GM10266 (cell line): ENCODE data around the gene TCFL5.
"Not testable (repeated sequence)": the region's sequence is repeated elsewhere in the genome, so short reads cannot be mapped to it uniquely, and the experiment has no call there.

Source experiments
- DNase-seq: peaks from one replicate; pipeline ENCODE4 v3.0.0; 2012; ENCODE audit errors: extremely low spot score
- TF ChIP-seq, protein P1 (sequence below): IDR thresholded peaks from 2 replicates; pipeline ENCODE4 v1.5.1; 2012; ENCODE audit warnings: mild to moderate bottlenecking, low read depth; ENCODE audit not compliant: control insufficient read depth, insufficient read depth; ENCODE audit errors: missing control alignments

Gene TCFL5

DNA sequence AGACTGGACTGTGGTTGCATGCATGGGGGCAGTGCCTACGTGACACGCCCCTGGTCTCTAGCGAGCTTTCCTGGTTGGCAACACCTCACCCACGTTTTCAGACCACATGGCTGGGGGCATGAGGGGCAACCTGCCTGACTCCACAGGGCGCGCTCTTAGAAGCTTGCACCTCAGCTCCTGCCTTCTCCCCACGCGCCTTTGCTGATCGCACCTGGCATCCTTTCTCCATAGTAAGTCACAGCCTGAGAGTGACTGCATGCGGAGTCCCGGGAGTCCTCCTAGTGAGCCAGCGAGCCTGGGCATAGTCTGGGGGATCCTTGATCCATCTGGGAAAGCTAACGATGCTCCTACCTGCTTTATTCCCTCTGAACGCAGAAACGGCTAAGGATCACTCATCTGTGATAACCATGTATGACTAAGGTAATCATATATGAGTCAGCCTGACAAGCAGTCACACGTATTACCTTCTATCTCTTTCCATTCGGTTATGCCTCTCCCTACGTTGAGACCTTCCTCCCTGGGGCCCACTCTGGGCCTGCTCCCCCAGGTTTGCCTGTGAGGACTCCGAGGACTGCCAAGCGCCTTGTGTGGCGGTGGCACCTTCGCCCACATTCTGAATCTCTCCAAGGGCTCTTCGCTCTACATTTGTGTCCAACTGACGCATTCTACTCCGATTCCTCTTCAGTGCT is 4.5 kb downstream of the TCFL5 start:
- TF ChIP-seq, protein P1, sequence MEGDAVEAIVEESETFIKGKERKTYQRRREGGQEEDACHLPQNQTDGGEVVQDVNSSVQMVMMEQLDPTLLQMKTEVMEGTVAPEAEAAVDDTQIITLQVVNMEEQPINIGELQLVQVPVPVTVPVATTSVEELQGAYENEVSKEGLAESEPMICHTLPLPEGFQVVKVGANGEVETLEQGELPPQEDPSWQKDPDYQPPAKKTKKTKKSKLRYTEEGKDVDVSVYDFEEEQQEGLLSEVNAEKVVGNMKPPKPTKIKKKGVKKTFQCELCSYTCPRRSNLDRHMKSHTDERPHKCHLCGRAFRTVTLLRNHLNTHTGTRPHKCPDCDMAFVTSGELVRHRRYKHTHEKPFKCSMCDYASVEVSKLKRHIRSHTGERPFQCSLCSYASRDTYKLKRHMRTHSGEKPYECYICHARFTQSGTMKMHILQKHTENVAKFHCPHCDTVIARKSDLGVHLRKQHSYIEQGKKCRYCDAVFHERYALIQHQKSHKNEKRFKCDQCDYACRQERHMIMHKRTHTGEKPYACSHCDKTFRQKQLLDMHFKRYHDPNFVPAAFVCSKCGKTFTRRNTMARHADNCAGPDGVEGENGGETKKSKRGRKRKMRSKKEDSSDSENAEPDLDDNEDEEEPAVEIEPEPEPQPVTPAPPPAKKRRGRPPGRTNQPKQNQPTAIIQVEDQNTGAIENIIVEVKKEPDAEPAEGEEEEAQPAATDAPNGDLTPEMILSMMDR = no peak
- DNase-seq = no peak

DNA sequence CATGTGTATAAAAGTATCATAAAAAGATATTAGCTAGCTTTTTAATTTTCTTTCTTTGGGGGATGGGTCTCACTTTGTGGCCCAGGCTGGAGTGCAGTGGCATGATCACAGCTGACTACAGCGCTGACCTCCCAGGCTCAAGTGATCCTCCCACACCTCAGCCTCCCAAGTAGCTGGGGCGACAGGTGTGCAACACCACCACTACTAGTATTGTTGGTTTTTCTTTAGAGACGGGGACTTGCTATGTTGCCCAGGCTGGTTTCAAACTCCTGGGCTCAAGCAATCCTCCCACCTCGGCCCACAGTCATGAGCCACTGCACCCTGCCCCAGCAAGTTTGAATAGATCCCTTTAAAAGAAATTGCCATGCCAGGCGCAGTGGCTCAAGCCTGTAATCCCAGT is 6.5 kb downstream of the TCFL5 start:
- TF ChIP-seq, protein P1 = no peak
- DNase-seq = no peak

DNA sequence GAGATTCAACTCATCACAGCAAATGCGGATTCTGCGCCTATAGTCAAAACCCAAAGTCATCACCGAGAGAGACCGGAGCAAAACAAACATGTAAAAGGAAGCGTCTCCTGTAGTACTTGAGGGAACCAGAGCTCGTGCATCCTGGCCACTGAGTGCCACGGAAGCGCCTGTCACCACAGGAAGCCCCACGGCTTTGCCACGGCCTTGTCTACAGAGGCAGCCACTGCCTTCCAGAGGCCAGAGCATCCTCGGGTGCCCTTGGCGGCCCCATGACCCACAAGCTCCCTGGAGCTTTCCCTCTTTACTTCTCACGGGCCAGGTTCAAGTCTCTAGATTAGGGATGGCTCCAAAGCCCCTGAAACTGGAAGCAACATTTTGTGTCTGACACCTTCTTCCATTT is 7.5 kb downstream of the TCFL5 start:
- TF ChIP-seq, protein P1 = no peak

DNA sequence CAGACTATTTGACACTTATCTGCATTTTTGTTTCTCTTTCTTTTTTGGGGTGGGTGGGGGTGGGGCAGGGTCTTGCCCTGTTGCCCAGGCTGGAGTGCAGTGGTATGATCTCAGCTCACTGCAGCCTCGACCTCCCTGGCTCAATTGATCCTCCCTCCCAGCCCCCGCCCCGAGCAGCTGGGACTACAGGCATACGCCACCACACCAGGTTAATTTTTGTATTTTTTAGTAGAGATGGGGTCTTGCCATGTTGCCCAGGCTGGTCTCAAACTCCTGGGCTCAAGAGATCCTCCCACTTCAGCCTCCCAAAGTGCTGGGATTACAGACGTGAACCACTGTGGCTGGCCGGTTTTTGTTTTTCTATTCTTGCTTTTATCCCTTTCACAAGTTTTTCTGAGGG is 8.3 kb downstream of the TCFL5 start:
- not testable (repeated sequence) for DNase-seq

More for the DNA sequence above, 7.5 kb downstream of the TCFL5 start:
- no peak for DNase-seq

DNA sequence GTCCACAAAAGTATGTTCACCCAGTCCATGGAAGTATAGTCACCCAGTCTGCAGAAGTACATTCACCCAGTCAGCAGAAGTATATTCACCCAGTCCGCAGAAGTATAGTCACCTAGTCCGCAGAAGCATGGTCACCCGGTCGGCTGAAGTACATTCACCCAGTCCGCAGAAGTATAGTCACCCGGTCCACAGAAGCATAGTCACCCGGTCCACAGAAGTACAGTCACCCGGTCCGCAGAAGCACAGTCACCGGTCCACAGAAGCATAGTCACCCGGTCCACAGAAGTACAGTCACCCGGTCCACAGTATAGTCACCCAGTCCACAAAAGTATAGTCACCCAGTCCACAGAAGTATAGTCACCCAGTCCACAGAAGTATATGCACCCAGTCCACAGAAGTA is 8.8 kb downstream of the TCFL5 start:
- TF ChIP-seq, protein P1 = no peak
- no peak for DNase-seq

DNA sequence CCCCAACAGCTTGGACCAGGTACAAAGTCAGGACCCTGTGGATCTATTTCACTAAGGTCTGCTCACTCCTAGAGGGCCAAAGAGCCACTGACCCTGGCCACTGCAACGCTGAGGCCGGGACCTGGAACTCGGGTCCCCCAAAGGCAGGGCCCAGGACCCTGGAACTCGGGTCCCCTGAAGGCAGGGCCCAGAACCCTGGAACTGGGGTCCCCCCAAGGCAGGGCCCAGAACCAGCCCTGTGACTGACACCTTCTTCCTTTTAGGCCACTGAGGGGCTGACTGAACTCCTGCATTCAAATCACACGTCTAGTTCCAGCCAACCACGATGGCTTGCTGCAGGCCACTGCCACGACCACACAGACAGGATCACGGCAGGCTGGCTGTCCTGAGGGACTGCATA is 9.4 kb downstream of the TCFL5 start:
- TF ChIP-seq, protein P1 = no peak

DNA sequence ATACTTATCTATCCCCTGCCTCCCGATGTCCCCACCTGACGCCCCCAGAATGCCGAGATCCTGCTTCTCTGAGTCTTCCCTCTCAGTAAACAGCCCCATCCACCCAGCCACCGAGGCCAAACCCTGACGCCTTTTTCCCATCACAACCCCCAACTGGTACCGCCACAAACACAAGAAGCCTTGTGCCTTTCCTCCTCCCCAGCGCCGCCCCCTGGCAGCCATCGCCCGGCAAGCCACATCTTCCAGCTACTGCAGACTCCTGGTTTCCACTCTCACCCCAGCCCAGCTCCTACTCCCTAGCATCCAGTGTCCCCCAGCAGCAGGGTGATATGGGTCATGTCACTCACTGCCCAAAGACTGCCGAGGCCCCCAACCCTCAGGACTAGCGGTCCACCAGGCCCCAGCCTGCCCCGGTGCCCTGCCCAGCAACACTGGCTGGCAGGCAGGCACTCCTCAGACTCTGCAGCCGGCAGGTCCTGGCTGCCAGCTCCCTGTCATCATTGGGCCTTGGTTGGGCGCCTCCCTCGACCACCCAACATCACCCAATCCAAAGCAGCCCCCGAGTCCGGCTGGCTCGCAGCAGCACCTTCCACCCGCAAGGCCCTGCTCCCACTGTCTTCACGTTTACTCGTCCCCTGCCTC is 11.2 kb downstream of the TCFL5 start:
- TF ChIP-seq, protein P1 = no peak
- DNase-seq = no peak

More for the DNA sequence above, 9.4 kb downstream of the TCFL5 start:
- DNase-seq = no peak
